Heart right ventricle (tissue), 16 donors: Measurements from ENCODE around the gene TADA2A. TPM values are rescaled to one million over a fixed set of nuclear protein-coding genes. Genes with fewer than 3 reads are reported as not detected.

Experiments
- ATAC-seq, 8 donors: fragments of 200-7000 bp; cut with Tn5 transposase; one replicate each; pipeline ENCODE4 v1.9.1; 2020; ENCODE audit warnings: mild to moderate bottlenecking in 8 of 8, moderate library complexity in 8 of 8, moderate number of reproducible peaks in 1 of 8
- DNase-seq, 2 donors: peaks; one replicate each; pipeline ENCODE4 v3.0.0-alpha.2; 2020
- H3K27ac ChIP-seq, 10 donors: fragments of 200-600 bp; sonication (generic) in 2 of 10; one replicate each; pipeline versions ENCODE4 v1.5.0 to v1.8.0; 2020 to 2022; ENCODE audit warnings: mild to moderate bottlenecking in 3 of 10
- H3K27me3 ChIP-seq, 7 donors: fragments of 200-600 bp; one replicate each; pipeline ENCODE4 v1.8.0; 2021 to 2022; ENCODE audit warnings: mild to moderate bottlenecking in 2 of 7
- H3K36me3 ChIP-seq, 9 donors: fragments of 200-600 bp; sonication (generic) in 1 of 9; one replicate each; pipeline versions ENCODE4 v1.5.0 to v1.8.0; 2020 to 2022; ENCODE audit warnings: mild to moderate bottlenecking in 2 of 9
- H3K4me1 ChIP-seq, 9 donors: fragments of 200-600 bp; sonication (generic) in 1 of 9; one replicate each; pipeline versions ENCODE4 v1.5.0 to v1.8.0; 2020 to 2022; ENCODE audit warnings: mild to moderate bottlenecking in 4 of 9
- H3K4me3 ChIP-seq, 10 donors: fragments of 200-600 bp; sonication (generic) in 2 of 10; one replicate each; pipeline versions ENCODE4 v1.5.0 to v1.8.0; 2020 to 2022; ENCODE audit warnings: mild to moderate bottlenecking in 7 of 10, moderate library complexity in 2 of 10
- H3K9me3 ChIP-seq, 11 donors: fragments of 200-600 bp in 10 of 11; sonication (generic) in 2 of 11; one replicate each; pipeline versions ENCODE4 v1.5.0 to v1.8.0; 2013 to 2022; ENCODE audit warnings: mild to moderate bottlenecking in 2 of 11, control low read depth in 1 of 11, moderate library complexity in 1 of 11
- WGBS, 2 donors: extraction: QIAGEN DNeasy Blood & Tissue Kit; methylation state at CpG; one replicate each; pipeline ENCODE4 v1.1.7; 2013; ENCODE audit warnings: inconsistent platforms in 1 of 2; 5-methylcytosine and 5-hydroxymethylcytosine counted together
- intact Hi-C, 10 donors: fragments of 100-400 bp; cut with DNase I; formaldehyde crosslinking; loops; one replicate each; pipeline versions ENCODE4 v1.11.1 to v1.14.2; 2022
- polyA plus RNA-seq, 2 donors: library from polyadenylated mRNA; stranded (reverse); fragments of 200-250 nt; gene quantifications; one replicate each; pipeline ENCODE4 v1.2.3, GENCODE V29; 2013
- total RNA-seq, 10 donors: library from RNA; stranded (reverse); fragmentation: NEBNext Ultra II Directional in 3 of 10; extraction: Animal tissue kit (Norgen Biotek cat#: 25700) in 3 of 10; gene quantifications; one replicate each; pipeline versions ENCODE4 v1.2.1 to v1.2.4, GENCODE V29; 2021 to 2023
- TF ChIP-seq, protein P1 (sequence below), 9 donors: fragments of 200-600 bp; sonication (generic) in 2 of 9; IDR thresholded peaks; one replicate each; pipeline versions ENCODE4 v1.5.0 to v1.8.0; 2021 to 2022; ENCODE audit warnings: antibody characterized with exemption in 9 of 9, mild to moderate bottlenecking in 5 of 9, moderate library complexity in 1 of 9
- donor health status: Arrhythmogenic right ventricular cardiomyopathy.
- donor health status: ischemic (EF 13 %, LVEDD 7.1; RV severe dilation, severe dysfunction).
- donor health status: healthy with polysubstance abuse.
- donor health status: DM: no; HTN: yes; CAD: no.
- donor health status: DM: no; HTN: no; CAD: no.
- donor health status: ischemic (EF 25% LVEDD 6.9; RV normal size, moderate dysfunction).
- donor health status: ischemic (EF 25% LVEDD 5.7; RV mildly dilated, moderate dysfunction).
- donor health status: healthy.
- donor health status: DM: yes; HTN: yes; CAD: no.
- donor health status: Ischemic cardiomyopathy.
- donor health status: ischemic (EF 35%, LVEDD 5.7; RV mildly dilated, moderate dysfunction).
- donor health status: nonischemic (EF 11% LVEDD 7.7; RV severe dilation, severe dysfunction).
- donor health status: DM: yes; HTN: yes; CAD: no.
- donor health status: PGD.
- donor health status: ischemic (EF 29% LVEDD 5.4; RV normal size, mild dysfunction).
- donor health status: nonischemic (EF 23%, LVEDD 6.1; RV moderate dilation, normal function).

TADA2A gene
- total and polyA plus RNA-seq, 12 donors, result 6.7 to 18.4 (median 13.1) TPM

DNA sequence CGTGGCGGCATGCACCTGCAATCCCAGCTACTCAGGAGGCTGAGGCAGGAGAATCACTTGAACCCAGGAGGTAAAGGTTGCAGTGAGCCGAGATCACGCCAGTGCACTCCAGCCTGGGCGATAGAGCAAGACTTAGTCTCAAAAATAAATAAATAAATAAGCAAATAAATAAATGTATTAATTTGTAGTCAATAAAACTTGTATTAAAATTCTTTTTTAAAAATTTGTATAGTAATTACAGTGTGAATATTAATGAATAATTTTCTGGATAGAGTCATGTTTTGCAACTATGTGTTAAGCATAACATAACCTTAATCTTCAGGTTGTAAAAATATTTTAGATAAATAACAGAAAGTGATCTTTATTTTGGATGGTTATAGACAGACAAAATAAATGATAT is 55.8 kb downstream of the TADA2A start:
- Histone ChIP-seq H3K4me3 (no peak overlapping the region), H3K36me3 (peaks cover 0 to 98% (median 31%) of the 10 kb centered on the region in 9 donors), H3K27me3 (no peaks in the 10 kb centered on the region), H3K9me3 (no peaks in the 10 kb centered on the region), H3K27ac (no peak overlapping the region), H3K4me1 (no peaks in the 10 kb centered on the region)
- TF ChIP-seq, protein P1, sequence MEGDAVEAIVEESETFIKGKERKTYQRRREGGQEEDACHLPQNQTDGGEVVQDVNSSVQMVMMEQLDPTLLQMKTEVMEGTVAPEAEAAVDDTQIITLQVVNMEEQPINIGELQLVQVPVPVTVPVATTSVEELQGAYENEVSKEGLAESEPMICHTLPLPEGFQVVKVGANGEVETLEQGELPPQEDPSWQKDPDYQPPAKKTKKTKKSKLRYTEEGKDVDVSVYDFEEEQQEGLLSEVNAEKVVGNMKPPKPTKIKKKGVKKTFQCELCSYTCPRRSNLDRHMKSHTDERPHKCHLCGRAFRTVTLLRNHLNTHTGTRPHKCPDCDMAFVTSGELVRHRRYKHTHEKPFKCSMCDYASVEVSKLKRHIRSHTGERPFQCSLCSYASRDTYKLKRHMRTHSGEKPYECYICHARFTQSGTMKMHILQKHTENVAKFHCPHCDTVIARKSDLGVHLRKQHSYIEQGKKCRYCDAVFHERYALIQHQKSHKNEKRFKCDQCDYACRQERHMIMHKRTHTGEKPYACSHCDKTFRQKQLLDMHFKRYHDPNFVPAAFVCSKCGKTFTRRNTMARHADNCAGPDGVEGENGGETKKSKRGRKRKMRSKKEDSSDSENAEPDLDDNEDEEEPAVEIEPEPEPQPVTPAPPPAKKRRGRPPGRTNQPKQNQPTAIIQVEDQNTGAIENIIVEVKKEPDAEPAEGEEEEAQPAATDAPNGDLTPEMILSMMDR (IDR thresholded peaks at IDR 0.05), result no peak
- intact Hi-C loops, result no loop called here
- WGBS, 2 donors, result 95 to 96% methylated on average over 5 of the region's 5 CpGs
- DNase-seq (no peak), ATAC-seq (no peak)

DNA sequence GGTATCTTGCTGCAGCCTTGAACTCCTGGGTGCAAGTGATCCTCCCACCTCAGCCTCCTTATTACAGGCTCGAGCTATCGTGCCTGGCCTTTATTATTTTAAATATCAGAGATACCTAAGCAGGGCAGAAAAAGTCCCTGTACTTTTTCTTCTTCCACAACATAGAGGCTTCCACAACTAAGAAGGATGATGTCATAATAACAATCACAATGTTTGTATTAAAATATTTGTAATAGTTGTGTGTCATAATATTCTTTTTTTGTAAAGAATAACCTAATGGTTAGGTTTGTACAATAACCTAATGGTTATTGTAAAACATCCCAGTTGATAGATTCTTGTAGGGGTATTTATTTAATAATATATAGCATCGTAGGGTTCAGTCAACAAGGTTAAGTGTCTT is 56.4 kb downstream of the TADA2A start:
- DNase-seq (no peak), ATAC-seq (no peak)
- Histone ChIP-seq H3K4me1 (no peaks in the 10 kb centered on the region), H3K27me3 (no peaks in the 10 kb centered on the region), H3K9me3 (no peaks in the 10 kb centered on the region), H3K4me3 (no peak overlapping the region), H3K27ac (no peak overlapping the region), H3K36me3 (peaks cover 0 to 98% (median 36%) of the 10 kb centered on the region in 9 donors)
- intact Hi-C loops, result no loop called here
- WGBS, 2 donors, result 96 to 99% methylated on average over 3 of the region's 3 CpGs
- TF ChIP-seq, protein P1 (IDR thresholded peaks at IDR 0.05), result no peak

DNA sequence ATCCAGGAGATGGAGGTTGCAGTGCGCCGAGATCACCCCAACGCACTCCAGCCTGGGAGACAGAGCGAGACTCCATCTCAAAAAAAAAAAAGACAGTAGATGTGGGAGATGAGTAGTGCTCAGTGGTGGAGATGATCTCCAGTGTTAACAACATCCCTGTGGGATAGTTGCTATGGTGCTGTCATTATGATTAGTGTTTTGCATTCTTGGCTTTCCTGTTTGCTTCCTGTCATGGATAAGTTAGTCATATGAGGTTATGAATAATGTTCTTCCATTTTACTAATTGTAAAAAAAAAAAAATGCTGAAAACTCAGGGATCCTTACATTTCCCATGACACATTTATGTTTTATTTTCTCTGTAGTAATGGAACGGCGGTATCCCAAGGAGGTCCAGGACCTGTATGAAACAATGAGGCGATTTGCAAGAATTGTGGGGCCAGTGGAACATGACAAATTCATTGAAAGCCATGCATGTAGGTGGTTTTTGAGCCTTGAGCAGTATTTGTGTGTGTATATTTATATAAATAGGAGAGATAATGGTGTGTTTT is 58.5 kb downstream of the TADA2A start:
- TF ChIP-seq, protein P1 (IDR thresholded peaks at IDR 0.05), result no peak
- Histone ChIP-seq H3K9me3 (no peaks in the 10 kb centered on the region), H3K36me3 (peaks cover 0 to 100% (median 36%) of the 10 kb centered on the region in 9 donors), H3K4me1 (no peaks in the 10 kb centered on the region), H3K27ac (no peak overlapping the region), H3K27me3 (no peaks in the 10 kb centered on the region), H3K4me3 (no peak overlapping the region)
- intact Hi-C loops, result no loop called here
- ATAC-seq (no peak), DNase-seq (no peak)
- 95 to 97% methylated on average over 7 of the region's 7 CpGs for WGBS, 2 donors

DNA sequence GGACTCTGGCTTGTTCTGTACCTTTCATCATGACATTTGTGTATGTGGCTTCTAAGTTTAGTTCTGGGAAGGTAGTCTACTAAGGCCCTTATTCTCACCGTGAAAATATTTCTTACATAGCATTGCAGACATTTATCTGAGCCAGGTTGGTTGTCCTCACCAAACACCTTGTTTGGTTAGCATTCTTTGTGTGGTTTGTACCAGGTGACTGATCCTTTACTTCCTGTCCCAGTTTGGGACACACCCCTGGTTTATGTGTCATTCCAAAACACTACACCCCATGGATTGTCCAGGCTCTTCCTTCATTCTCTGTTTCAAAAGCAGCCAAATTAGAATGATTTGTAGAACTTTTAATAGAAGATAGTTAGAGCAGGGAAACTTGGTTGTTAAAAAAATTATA is 59.8 kb downstream of the TADA2A start:
- no peak for DNase-seq
- TF ChIP-seq, protein P1 (IDR thresholded peaks at IDR 0.05), result no peak
- Histone ChIP-seq H3K27me3 (no peaks in the 10 kb centered on the region), H3K4me3 (no peak overlapping the region), H3K4me1 (no peaks in the 10 kb centered on the region), H3K36me3 (peaks cover 0 to 100% (median 36%) of the 10 kb centered on the region in 9 donors), H3K27ac (no peak overlapping the region), H3K9me3 (no peaks in the 10 kb centered on the region)
- no peak for ATAC-seq
- intact Hi-C loops, result no loop called here
- WGBS, 2 donors, result 92% methylated on average over 1 of the region's 1 CpG
